ENCODE data around the gene PLEKHN1.
"Not testable (repeated sequence)": the region's sequence is repeated elsewhere in the genome, so short reads cannot be mapped to it uniquely, and the experiment has no call there.

PLEKHN1 gene

GRCh38 chr1:944341-945325, 21.6 kb upstream of the PLEKHN1 start:
- peak; percentile 95 for DNase-seq

- no peak for DNase-seq
Measured at GRCh38 chr1:945688-946556, 20.4 kb upstream of the PLEKHN1 start.

- not testable (repeated sequence) for DNase-seq
Measured at GRCh38 chr1:946811-947210, 19.5 kb upstream of the PLEKHN1 start.

GRCh38 chr1:947958-948357, 18.3 kb upstream of the PLEKHN1 start:
- DNase-seq, result no peak

- DNase-seq, result no peak
Measured at GRCh38 chr1:950268-950667, 16.0 kb upstream of the PLEKHN1 start.

- no peak for DNase-seq
Measured at GRCh38 chr1:950881-951280, 15.4 kb upstream of the PLEKHN1 start.

- no peak for DNase-seq
Measured at GRCh38 chr1:951364-951763, 14.9 kb upstream of the PLEKHN1 start.

GRCh38 chr1:952201-952600, 14.1 kb upstream of the PLEKHN1 start:
- DNase-seq, result no peak

GRCh38 chr1:952603-953002, 13.7 kb upstream of the PLEKHN1 start:
- no peak for DNase-seq

GRCh38 chr1:953524-954320, 12.6 kb upstream of the PLEKHN1 start:
- DNase-seq, result no peak

- no peak for DNase-seq
Measured at GRCh38 chr1:954927-955326, 11.4 kb upstream of the PLEKHN1 start.

- no peak for DNase-seq
Measured at GRCh38 chr1:955474-955873, 10.8 kb upstream of the PLEKHN1 start.

- DNase-seq, result no peak
Measured at GRCh38 chr1:956636-957035, 9.6 kb upstream of the PLEKHN1 start.

GRCh38 chr1:958823-959730, 7.2 kb upstream of the PLEKHN1 start, which contains the start of gene NOC2L:
Gene NOC2L (minus strand): TSS chr1:959256. CDS start chr1:959240, 16 bp downstream.
- DNase-seq, result peak; percentile 50

- no peak for DNase-seq
Measured at GRCh38 chr1:959731-960362, 6.4 kb upstream of the PLEKHN1 start.

- no peak for DNase-seq
Measured at GRCh38 chr1:960363-961131, 5.7 kb upstream of the PLEKHN1 start, which contains the start of gene KLHL17. Gene KLHL17 (plus strand): TSS chr1:960584. CDS start chr1:960694, 110 bp downstream.

- no peak for DNase-seq
Measured at GRCh38 chr1:961132-961669, 5.1 kb upstream of the PLEKHN1 start.

GRCh38 chr1:962381-963300, 3.6 kb upstream of the PLEKHN1 start:
- DNase-seq, result no peak

GRCh38 chr1:963301-963651, 3.0 kb upstream of the PLEKHN1 start:
- no peak for DNase-seq
